WERI-Rb-1 (cell line): ENCODE results near the gene PPBP.

Source experiments
- DNase-seq: peaks from one replicate; pipeline ENCODE4 v3.0.0-alpha.2; 2020
- H3K27ac ChIP-seq: fragments of 250-450 bp; sonication (Bioruptor Pico); 2 replicates; pipeline ENCODE4 v1.5.1; 2020; ENCODE audit warnings: mild to moderate bottlenecking, moderate library complexity
- H3K27me3 ChIP-seq: fragments of 250-450 bp; sonication (Bioruptor Pico); 2 replicates; pipeline ENCODE4 v1.5.1; 2021; ENCODE audit warnings: mild to moderate bottlenecking, low read depth, moderate library complexity; ENCODE audit not compliant: insufficient read depth, severe bottlenecking
- H3K36me3 ChIP-seq: fragments of 250-450 bp; sonication (Bioruptor Pico); 2 replicates; pipeline ENCODE4 v1.5.1; 2020; ENCODE audit warnings: mild to moderate bottlenecking, moderate library complexity
- H3K4me3 ChIP-seq: 2 replicates; pipeline ENCODE4 v1.5.1; 2011; ENCODE audit warnings: low read depth, mild to moderate bottlenecking, control low read depth, low read length
- H3K9me3 ChIP-seq: fragments of 250-450 bp; sonication (Bioruptor Pico); 2 replicates; pipeline ENCODE4 v1.5.1; 2021; ENCODE audit warnings: mild to moderate bottlenecking, moderate library complexity; ENCODE audit not compliant: severe bottlenecking
- TF ChIP-seq, protein P1 (sequence below): IDR thresholded peaks from 2 replicates; pipeline ENCODE4 v1.5.1; 2011; ENCODE audit warnings: low read depth, mild to moderate bottlenecking, control low read depth, inconsistent platforms, low read length

PPBP gene

DNA sequence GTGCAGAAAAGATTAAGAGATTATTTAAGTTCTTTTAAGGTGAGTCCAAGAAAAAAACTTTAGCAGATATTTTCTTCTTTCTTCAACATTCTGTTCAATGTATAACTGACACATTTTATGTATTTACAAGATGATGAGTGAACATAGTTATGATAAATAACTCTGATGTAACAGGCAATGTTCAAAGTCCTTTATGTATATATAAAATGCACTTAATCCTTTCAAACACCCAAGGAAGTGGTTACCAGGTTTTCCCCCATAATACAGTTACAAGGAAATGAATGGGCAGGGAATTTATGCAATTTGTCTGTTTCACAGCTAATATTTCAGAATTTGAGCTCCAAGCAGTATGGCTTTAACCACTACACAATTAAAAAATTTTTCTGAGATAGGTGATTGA, 42.3 kb upstream of the PPBP start:
- Histone ChIP-seq H3K27ac (no peak overlapping the region), H3K4me3 (no peak overlapping the region), H3K36me3 (no peaks in the 10 kb centered on the region), H3K9me3 (no peaks in the 10 kb centered on the region), H3K27me3 (no peaks in the 10 kb centered on the region)
- TF ChIP-seq, protein P1, sequence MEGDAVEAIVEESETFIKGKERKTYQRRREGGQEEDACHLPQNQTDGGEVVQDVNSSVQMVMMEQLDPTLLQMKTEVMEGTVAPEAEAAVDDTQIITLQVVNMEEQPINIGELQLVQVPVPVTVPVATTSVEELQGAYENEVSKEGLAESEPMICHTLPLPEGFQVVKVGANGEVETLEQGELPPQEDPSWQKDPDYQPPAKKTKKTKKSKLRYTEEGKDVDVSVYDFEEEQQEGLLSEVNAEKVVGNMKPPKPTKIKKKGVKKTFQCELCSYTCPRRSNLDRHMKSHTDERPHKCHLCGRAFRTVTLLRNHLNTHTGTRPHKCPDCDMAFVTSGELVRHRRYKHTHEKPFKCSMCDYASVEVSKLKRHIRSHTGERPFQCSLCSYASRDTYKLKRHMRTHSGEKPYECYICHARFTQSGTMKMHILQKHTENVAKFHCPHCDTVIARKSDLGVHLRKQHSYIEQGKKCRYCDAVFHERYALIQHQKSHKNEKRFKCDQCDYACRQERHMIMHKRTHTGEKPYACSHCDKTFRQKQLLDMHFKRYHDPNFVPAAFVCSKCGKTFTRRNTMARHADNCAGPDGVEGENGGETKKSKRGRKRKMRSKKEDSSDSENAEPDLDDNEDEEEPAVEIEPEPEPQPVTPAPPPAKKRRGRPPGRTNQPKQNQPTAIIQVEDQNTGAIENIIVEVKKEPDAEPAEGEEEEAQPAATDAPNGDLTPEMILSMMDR = no peak
- no peak for DNase-seq

DNA sequence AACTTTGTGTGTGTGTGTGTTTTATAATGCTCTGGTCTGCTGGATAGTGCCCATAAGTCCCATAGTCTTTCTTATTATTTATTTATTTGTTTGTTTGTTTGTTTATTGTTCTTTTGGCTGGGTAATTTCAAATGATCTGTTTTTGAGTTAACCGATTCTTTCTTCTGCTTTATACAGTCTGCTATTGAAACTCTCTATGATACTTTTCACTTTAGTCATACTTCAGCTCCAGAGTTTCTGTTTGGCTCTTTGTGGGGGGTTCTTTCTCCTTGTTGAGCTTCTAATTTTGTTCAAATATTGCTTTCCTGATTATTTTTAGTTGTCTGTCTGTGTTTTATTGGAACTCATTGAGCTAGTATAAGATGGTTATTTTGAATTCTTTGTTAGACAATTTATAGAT, 40.5 kb upstream of the PPBP start:
- H3K27me3 ChIP-seq = no peaks in the 10 kb centered on the region
- H3K9me3 ChIP-seq = no peaks in the 10 kb centered on the region
- H3K4me3 ChIP-seq = no peak overlapping the region
- TF ChIP-seq, protein P1 = no peak
- no peak overlapping the region for H3K27ac ChIP-seq
- DNase-seq = no peak
- no peaks in the 10 kb centered on the region for H3K36me3 ChIP-seq

DNA sequence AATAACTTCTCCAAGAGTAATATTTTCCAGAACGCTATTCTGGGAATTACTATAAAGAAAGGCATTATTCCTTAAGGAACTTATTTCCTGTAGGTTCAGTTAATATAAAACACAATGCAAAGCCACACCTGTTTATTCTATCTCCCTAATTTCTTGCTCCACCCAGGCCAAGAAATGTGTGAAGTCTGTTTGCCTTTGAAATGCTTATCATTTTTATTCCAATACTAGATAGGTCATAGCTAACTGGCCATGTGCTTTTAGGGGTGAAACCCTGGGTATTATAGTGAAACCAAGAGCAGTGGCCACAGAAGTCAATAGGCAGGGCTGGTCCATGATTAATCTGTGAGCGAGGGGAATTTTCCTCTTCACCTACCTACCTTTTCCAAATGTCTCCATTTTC, 35.7 kb upstream of the PPBP start:
- DNase-seq = no peak
- Histone ChIP-seq H3K36me3 (no peaks in the 10 kb centered on the region), H3K27ac (no peak overlapping the region), H3K9me3 (no peaks in the 10 kb centered on the region), H3K4me3 (no peak overlapping the region), H3K27me3 (no peaks in the 10 kb centered on the region)
- TF ChIP-seq, protein P1 = no peak

DNA sequence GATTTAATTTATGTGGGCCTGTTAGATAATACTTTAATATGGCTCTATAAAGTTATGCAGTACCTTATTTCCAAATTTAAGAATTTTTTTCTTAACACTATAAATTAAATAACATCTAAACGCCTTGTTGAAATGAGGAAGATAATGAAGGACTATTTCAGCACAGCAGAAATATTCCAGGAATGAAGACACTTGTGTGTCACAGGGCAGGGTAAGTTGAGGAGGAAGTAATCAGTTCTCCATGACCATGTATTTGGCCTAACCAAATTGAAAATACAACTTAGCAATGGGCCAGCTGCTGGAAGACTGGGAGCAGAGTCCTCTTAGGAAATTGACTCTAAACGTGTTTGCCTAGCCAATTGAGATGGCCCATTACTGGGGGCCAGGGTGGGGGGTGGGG, 33.6 kb upstream of the PPBP start:
- Histone ChIP-seq H3K4me3 (no peak overlapping the region), H3K36me3 (no peaks in the 10 kb centered on the region), H3K9me3 (no peaks in the 10 kb centered on the region), H3K27ac (no peak overlapping the region), H3K27me3 (no peaks in the 10 kb centered on the region)
- DNase-seq = no peak
- TF ChIP-seq, protein P1 = no peak

DNA sequence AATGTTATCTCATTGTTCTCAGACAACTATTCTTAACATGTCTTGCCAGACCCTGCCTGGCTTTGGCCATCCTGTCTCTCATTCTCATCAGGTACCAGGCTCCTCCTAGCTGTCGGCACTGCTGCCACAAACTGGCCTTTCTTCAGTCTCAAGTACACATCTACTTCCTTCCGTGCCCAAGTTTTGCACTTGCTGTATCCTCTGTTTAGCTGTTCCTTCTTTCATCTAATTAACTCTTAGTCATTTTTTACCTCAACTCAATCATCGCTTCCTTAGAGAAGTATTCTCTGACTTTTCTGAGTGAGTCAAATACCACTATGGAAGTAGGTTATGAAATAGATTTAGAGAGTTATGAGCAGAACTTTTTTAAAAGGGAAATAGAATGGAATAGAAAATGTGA, 30.8 kb upstream of the PPBP start:
- Histone ChIP-seq H3K4me3 (no peak overlapping the region), H3K9me3 (no peaks in the 10 kb centered on the region), H3K27ac (no peak overlapping the region), H3K36me3 (no peaks in the 10 kb centered on the region), H3K27me3 (no peaks in the 10 kb centered on the region)
- no peak for DNase-seq
- TF ChIP-seq, protein P1 = no peak

DNA sequence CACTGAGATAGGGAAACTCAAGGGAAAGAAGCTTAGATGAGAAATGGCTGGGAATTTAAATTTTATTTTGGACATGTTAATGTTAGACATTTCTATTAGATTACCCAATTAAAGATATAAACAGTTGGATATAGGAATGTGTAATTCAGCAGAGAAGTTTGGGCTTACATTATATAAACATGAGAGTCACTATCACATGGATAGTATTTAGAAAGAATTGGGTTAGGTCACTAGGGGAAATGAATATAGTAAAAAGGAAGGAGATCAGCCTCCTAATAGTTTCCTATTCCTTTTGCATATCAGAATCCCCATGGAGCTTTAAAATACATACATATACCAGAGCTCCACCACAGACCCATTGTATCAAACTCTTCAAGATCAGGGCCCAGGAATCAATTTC, 30.1 kb upstream of the PPBP start:
- no peaks in the 10 kb centered on the region for H3K27me3 ChIP-seq
- H3K36me3 ChIP-seq = no peaks in the 10 kb centered on the region
- H3K27ac ChIP-seq = no peak overlapping the region
- H3K4me3 ChIP-seq = no peak overlapping the region
- TF ChIP-seq, protein P1 = no peak
- no peak for DNase-seq
- H3K9me3 ChIP-seq = no peaks in the 10 kb centered on the region
